Measurements from ENCODE around the gene RXRA.

RXRA gene

DNA sequence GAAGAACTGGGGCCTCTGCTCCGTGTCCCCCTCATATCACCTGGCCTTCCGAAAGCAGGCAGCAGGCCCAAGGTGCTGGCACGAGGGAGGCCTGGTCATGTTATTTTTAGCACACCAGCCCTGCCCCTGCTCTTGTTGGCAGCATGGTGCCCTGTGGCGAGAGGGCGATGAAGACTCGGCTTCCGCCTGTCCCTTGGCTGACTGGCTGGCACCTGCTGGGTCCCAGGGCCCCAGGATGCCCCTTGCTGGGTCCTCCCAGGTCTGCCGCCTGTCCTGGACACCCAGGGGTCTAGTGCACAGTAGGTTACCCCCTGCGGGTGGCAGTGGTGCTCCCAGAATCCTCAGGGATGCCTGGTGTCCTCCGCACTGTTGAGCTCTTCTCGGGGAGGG lies 77.0 kb downstream of the RXRA start:
- no peak for TF ChIP-seq GATA1 (IDR thresholded peaks at IDR 0.05; ENCODE audit: low read depth, low read length)
- no peak for TF ChIP-seq POLR2A (IDR thresholded peaks at IDR 0.05; ENCODE audit: low read length)
- DNase-seq, result no peak

DNA sequence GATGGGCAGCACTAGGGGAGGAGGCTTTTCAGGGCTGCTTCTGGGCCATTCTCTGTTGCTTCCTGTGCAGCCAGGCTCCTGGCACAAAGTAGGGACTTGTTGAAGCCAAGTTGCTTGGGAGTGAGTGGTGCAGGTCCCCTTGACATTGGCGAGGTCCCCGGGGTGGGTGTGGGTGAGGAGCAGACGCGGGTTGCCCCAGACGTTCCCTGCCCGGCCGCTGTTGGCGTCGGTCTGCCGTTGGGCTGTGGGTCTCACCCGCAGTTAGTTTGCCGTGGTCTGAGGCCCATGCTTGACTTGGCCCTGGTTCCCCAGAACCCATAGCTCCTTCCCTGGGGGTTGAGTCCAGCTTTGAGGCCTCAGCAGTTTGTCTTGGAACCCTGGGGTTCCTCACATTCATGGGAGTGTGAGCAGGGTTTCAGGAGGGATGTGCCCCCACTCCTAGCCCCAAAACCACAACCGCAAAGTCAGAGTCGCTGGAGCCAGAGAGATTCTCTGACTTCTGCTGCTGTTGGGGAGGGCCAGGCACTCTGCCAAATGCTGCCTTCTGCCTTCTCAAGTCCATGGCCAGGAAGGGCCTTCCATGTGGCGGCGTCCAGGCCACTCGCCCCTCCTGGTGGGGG lies 77.5 kb downstream of the RXRA start:
- no peak for TF ChIP-seq GATA1 (IDR thresholded peaks at IDR 0.05; ENCODE audit: low read depth, low read length)
- TF ChIP-seq POLR2A (IDR thresholded peaks at IDR 0.05; ENCODE audit: low read length), result no peak

DNA sequence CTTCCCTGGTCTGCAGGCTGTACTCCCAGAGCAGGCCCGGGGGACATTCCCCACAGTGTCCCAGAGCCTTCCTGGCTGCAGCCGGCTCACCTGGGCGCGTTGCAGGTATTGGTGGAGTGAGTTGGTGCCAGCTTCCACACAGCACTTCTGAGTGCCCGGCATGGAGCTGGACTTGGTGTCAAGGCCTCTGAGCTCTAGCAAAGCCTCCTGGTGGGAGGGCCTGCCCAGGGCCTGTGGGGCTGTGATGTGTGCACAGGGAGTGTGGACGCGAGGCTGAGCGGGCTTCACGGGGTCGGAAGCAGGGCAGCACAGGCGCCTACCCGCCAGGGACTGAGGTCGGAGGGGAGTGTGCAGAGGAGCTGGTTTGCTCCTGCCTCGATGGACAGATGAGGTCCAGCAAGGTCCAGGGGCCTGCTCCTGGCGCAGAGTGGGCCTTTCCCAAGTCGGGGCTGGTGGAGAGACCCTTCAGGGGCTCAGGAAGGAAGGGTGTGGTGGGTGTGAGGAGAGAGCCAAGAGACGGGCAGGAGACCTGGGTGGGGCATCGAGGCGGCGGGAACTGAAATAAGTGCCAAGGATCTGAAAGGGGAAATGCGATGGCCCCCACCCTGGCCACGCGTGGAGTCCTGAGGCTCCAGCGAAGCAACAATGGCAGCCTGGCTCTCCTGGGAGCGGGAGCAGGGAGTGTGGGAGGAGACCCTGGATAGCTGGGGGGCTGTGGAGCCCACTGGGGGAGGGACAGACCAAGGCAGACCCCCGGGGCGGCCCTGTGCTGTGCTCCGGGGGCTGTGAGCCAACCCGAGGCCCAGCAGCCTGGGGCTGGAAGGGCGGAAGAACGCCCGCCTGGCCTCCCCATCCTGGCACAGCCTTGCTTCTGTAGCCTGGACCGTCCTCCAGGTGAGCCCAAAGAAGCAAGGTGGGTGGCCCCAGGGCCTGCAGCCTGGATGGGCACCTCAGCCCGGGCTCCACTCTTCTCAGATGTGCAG lies 78.4 kb downstream of the RXRA start:
- DNase-seq, result no peak
- TF ChIP-seq POLR2A (IDR thresholded peaks at IDR 0.05; ENCODE audit: low read length) (no peak), GATA1 (IDR thresholded peaks at IDR 0.05; ENCODE audit: low read depth, low read length) (no peak)

More for the DNA sequence above, 77.5 kb downstream of the RXRA start:
- DNase-seq, result peak; percentile 58 to 66

DNA sequence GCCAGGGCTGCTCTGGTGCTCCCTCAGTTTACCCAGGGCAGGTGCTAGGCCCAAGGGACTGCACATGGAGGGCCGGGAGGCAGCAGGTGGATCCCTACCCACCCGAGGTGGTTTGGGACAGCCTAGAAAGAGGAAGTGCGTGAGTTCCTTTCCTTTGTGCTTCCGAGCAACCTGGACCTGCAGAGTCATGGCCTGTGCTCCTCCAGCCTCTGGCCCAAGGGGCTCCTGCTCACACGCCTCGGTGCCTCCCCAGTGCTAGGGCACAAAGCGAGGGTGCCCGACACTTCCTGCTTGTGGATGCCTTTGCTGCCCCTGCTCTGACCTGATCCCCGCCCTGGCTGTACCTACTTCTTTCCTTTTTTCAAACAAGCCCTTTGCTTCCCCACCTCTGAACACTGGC lies 79.3 kb downstream of the RXRA start:
- DNase-seq, result peak in 1 of 2 experiments; percentile 36
- no peak for TF ChIP-seq GATA1 (IDR thresholded peaks at IDR 0.05; ENCODE audit: low read depth, low read length)
- TF ChIP-seq POLR2A (IDR thresholded peaks at IDR 0.05; ENCODE audit: low read length), result no peak

DNA sequence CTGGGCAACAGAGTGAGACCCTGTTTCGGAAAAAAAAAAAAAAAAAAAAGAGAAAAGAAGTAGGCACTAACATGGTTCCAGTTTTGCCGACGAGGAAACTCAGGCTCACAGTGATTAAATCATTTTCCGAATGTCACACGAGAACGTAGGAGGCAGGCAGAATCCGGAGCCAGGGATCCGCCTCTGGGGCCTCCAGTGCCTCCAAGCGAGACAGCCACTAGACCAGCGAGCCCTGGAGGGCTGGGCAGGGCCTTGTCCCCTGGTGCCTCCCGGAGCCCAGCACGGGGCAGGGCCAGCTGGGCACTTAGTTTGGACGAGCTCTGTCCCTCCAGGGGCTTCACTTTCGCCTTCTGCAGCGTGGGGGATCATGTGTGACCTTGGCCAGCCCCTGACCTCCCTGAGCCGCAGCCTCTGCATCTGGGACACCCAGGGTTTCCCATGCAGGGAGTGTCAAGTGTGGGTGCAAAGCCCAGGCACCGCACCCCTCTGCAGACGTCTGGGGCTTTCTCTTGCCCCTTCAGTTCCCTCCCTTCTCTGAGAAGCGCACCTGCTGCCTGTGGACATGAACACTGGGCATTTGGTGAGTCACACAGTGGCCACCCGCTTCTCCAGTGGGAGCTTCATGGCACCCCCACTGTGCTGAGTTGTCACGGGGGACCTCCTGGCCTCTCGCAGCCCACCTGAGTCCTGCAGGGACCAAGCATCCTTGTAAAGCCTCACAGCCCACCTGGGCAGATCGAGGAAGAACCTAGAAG lies 80.3 kb downstream of the RXRA start:
- no peak for DNase-seq

DNA sequence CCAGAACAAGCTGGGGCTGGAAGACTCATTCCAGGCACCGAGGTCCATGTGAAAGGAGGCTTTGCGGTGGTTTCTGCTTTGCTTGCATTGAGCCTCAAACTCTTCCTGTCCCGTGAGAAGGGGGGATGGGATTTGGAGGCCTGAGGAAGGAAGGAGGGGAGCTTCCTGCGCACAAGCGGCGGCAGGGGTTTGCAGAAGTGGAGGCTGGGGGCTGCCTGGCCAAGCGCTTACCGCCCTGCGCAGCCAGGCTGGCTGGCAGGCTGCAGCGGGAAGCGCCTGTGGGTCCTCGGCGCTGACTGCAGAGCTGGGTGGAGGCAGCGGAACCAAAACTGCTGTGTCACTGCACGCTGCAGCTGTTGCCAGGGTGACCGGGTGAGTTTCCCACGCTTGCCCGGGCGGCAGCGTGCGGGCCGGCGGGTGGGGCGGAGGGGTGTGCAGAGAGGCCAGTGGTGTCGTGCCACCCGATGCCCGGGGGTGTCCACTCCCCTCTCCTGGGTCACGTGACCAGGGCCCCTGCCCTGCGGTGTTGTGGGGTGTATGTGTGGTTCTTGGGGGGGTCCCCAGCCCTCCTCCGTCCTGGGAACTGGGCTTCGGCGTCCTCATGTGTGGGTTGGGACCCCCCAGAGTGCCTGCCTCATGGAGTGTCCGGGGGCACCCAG lies 81.0 kb downstream of the RXRA start:
- TF ChIP-seq POLR2A (IDR thresholded peaks at IDR 0.05; ENCODE audit: low read length) (no peak), GATA1 (IDR thresholded peaks at IDR 0.05; ENCODE audit: low read depth, low read length) (no peak)
- DNase-seq, result peak; percentile 91 to 95

More for the DNA sequence above, 80.3 kb downstream of the RXRA start:
- TF ChIP-seq GATA1 (IDR thresholded peaks at IDR 0.05; ENCODE audit: low read depth, low read length) (no peak), POLR2A (IDR thresholded peaks at IDR 0.05; ENCODE audit: low read length) (no peak)

DNA sequence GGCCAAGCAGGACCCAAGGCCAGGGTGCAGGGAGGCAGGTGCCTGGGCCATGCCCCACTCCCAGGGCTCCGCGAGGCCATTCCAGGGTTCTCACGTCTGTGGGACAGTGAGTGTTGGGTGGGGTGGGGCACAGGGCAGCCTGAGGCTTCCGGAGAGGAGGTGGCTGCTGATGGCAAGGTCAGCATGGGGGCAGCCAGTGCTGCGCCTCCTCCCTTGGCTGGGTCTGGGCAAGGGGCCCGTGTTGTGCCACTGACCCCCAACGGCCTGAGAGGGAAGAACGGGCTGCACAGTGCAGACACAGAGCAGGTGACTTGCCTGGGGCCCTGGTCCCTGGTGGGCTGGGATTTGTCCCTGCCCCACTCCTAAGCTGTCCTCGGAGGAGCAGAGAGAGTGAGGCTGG lies 82.1 kb downstream of the RXRA start:
- no peak for DNase-seq
- TF ChIP-seq GATA1 (IDR thresholded peaks at IDR 0.05; ENCODE audit: low read depth, low read length), result no peak
- TF ChIP-seq POLR2A (IDR thresholded peaks at IDR 0.05; ENCODE audit: low read length), result no peak

DNA sequence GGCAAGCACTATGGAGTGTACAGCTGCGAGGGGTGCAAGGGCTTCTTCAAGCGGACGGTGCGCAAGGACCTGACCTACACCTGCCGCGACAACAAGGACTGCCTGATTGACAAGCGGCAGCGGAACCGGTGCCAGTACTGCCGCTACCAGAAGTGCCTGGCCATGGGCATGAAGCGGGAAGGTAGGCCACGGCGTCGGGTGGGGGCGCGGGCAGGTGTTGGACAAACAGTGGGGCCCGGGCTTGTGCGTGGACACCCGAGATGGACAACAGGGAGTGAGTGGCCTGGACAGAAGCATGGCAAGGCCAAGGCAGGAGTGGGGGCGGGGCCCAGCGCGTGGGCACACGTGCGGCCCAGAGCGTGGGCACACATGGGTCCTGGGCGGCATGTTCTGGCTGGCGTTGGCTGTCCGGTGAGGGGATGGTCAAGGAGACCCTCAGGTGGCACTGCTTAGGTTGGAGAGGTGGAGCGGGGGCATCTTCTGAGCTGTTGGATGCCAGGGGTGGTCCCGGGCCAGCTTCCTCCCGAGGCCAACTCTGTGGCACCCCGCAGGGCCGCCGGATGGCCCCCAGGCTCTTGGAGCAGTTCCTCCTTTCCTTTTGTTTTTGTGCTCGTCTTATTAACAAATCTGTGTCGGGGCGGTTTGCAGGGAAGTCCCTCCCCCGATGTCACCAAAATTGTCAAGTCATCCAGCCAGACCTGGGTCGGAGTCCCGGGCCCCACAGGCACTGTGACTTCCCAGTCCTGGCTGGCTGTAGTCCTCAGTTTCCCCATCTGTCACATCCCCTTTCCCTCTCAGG lies 82.9 kb downstream of the RXRA start:
- no peak for TF ChIP-seq POLR2A (IDR thresholded peaks at IDR 0.05; ENCODE audit: low read length)
- no peak for TF ChIP-seq GATA1 (IDR thresholded peaks at IDR 0.05; ENCODE audit: low read depth, low read length)
- DNase-seq, result peak; percentile 19 to 38

DNA sequence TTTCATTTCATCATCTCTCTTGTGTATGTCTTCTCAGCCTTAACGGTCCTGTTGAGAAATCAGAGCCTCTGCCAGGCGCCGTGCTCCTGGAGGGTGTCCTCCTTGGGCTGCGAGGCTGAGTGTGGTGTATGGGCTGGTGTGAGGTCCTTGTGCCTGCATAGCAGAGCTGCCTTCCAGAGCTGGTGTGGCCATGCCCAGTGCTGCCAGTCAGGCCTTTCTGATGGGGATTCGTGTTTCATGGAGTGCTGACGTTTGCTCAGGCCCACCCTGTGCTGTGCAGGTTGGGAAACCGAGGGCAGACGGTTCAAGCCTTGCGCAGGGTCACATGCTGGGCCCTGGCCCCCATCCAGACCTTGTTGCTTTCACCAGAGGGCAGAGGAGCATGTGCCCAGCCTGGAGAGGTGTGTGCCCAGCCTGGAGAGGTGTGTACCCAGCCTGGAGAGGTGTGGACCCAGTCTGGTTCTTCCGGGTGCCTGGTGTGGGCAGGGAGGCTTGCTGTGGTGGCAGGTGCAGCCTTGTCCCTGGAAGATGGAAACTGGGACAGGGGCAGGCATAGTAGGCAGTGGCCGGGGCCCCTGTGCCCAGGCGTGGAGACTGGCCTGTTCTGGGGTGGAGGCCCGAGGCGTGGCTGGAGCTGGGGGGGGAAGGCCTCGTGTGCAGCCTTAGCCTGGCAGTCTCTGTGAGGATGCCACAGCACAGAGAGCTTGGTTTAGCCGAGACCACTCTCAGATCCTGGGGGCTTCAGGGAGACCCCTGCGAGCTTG lies 84.0 kb downstream of the RXRA start:
- no peak for DNase-seq
- TF ChIP-seq GATA1 (IDR thresholded peaks at IDR 0.05; ENCODE audit: low read depth, low read length), result no peak
- no peak for TF ChIP-seq POLR2A (IDR thresholded peaks at IDR 0.05; ENCODE audit: low read length)

DNA sequence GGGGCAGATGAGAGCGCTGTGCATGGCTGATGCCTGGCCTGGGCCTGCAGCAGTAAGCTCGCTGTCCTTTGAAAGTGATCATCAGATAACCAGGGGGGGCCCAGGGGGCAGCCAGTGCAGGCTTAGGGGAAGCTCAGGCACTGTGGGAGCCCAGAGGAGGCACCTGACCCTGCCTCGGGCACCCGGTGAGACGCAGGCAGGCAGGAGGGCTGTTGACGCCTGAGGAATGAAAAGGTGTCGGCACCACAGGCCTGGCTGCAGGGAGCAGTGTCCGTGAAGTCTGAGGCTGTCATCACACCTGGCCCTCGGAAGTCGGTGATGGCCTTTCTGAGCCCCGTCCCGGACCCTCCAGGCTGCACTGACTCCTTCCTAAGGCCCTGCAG lies 84.6 kb downstream of the RXRA start:
- TF ChIP-seq GATA1 (IDR thresholded peaks at IDR 0.05; ENCODE audit: low read depth, low read length) (no peak), POLR2A (IDR thresholded peaks at IDR 0.05; ENCODE audit: low read length) (no peak)
- no peak for DNase-seq

DNA sequence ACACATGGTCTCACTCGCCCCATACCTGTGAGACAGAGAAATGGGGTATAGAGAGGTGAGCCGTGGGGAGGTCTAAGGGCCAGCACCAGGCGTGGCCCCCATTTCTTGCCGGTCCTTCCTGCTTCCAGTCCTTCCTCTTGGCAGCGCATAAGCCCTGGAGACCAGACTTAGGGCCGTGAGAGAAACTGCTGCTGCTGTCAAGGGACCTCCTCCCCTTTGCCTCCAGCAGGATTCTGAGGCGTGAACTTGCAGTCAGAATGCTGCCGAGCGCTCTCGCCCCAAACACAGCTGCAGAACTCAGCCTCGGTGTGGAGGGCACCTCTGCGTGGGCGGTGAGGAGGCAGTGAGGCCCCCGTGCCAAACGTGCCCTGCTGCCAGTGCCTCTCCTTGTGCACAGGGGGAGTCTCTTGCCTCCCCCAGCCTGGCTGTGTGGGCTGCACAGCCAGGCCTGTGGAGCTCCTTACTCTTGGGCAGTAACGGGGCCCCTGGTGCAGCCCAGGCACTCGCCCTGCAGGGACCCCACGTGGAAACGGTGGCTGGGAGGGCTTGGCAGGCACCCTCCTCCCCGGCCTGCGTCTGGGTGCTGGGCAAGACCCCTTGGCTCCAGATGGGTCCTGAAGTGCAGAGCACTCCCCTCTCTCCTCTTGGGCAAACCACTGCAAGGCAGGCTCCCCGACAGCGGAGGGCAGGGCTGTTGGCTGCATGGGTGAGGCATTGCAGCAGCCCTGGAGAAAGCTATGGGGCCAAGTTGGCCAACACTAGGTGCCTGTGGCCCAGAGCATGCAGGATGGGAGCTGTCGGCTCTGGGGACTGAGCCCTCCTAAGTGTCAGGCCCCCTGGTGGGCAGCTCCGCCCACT lies 85.4 kb downstream of the RXRA start:
- TF ChIP-seq POLR2A (IDR thresholded peaks at IDR 0.05; ENCODE audit: low read length) (no peak), GATA1 (IDR thresholded peaks at IDR 0.05; ENCODE audit: low read depth, low read length) (no peak)
- no peak for DNase-seq
